Measurements from ENCODE around the gene AFF2.

Gene AFF2

DNA sequence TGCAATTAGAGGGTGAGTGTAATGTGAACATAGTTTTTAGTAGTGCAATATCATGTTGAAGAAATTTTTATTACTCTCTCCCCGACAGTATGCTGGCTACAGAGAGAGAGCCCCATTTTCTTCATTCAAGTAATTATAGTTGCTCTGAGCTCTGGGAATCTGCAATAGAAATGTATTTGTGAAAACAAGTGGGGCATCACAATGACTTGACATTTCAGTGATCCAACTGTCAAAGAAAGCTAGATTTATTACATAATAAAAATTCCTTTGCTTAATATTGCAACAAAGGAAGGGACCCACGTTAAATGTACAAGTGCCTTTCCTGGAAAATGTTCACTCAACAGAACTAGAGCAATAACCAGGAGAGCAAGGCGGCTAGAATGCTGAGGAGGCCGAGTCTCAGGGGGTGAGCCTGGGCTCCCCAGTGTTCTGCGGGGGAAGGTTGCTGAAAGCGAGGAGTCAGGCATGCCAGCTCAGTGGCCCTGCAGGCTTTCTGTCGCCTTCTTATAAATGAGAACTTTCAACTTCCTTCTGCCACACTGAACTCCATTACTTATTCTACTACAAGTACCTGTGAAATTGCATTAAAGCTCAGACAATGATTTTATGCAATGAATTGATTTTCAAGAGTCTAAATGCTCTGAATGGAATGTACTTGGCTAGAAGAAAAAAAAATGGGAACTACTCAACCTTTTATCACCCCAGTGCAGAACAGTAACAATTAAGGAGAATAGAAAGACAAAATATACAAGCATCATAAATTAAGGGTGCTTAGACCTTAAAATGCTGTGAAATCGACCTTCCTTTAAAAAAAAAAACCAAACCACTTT, 476.4 kb downstream of the AFF2 start:
- DNase-seq (ENCODE audit: low read depth): peak; percentile 23
- TF ChIP-seq, protein P1, sequence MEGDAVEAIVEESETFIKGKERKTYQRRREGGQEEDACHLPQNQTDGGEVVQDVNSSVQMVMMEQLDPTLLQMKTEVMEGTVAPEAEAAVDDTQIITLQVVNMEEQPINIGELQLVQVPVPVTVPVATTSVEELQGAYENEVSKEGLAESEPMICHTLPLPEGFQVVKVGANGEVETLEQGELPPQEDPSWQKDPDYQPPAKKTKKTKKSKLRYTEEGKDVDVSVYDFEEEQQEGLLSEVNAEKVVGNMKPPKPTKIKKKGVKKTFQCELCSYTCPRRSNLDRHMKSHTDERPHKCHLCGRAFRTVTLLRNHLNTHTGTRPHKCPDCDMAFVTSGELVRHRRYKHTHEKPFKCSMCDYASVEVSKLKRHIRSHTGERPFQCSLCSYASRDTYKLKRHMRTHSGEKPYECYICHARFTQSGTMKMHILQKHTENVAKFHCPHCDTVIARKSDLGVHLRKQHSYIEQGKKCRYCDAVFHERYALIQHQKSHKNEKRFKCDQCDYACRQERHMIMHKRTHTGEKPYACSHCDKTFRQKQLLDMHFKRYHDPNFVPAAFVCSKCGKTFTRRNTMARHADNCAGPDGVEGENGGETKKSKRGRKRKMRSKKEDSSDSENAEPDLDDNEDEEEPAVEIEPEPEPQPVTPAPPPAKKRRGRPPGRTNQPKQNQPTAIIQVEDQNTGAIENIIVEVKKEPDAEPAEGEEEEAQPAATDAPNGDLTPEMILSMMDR (conservative IDR thresholded peaks at IDR 0.05; ENCODE audit: low read length): no peak

DNA sequence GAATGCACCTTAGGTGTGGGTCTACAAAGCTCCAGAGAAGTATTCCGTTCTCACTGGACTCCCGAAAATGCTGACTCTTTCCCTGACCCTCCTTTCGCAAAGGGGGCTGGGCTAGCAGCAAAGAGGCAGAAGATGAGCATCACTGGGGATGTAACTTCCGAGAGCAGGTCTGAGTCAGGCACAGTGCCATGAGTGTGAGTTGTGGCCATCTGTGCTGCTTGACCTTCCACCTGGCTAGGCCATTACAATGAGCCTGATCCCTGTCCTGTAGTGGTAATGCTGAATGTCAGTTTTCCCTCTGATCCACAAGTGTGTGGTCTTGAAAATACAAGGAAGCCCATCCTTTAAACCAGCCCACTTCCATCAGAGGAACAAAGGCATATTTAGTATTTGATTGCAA, 479.4 kb downstream of the AFF2 start:
- TF ChIP-seq, protein P1 (conservative IDR thresholded peaks at IDR 0.05; ENCODE audit: low read length): no peak
- H3K4me3 ChIP-seq (ENCODE audit: low read length): no peak overlapping the region
- DNase-seq (ENCODE audit: low read depth): no peak

More for the DNA sequence above, 476.4 kb downstream of the AFF2 start:
- no peak overlapping the region for H3K4me3 ChIP-seq (ENCODE audit: low read length)

DNA sequence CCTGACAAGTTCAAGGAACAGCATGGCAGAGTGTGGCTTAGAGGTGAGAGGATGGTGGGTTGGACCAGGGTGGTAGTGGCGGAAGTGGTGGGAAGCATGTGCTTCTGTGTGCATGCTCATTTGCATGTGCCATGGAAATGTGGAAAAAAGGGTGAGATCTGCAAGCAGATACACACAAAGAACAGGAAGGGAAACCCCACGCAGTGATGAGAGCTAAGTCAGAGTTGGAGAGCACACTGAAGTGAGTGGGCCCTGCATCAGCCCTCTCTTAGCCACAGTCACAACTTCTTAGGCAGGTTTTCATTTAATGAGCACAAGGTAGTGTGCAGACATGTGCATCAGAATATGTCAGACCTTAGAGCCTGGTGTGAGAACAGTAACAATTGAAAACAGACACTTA, 483.8 kb downstream of the AFF2 start:
- no peak overlapping the region for H3K4me3 ChIP-seq (ENCODE audit: low read length)
- TF ChIP-seq, protein P1 (conservative IDR thresholded peaks at IDR 0.05; ENCODE audit: low read length): no peak
- DNase-seq (ENCODE audit: low read depth): no peak

DNA sequence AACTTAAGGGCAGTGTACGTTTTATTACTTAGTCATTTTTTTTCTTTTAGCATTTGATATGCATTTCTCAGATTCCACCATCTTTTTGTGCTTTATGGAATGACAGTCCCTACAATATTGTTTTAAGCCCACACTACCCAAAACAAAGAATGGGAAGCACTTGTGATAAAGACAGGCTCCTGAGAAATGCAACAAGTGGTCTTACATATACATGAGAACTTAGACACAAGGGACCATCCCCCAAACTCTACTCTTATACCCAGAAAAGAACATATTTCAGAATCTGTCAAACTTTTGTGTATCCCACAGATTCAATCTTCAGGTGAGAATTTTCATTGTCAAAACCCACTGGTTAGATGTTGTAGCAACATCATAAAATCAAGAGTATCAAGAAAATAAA, 491.1 kb downstream of the AFF2 start:
- TF ChIP-seq, protein P1 (conservative IDR thresholded peaks at IDR 0.05; ENCODE audit: low read length): no peak
- no peak for DNase-seq (ENCODE audit: low read depth)

DNA sequence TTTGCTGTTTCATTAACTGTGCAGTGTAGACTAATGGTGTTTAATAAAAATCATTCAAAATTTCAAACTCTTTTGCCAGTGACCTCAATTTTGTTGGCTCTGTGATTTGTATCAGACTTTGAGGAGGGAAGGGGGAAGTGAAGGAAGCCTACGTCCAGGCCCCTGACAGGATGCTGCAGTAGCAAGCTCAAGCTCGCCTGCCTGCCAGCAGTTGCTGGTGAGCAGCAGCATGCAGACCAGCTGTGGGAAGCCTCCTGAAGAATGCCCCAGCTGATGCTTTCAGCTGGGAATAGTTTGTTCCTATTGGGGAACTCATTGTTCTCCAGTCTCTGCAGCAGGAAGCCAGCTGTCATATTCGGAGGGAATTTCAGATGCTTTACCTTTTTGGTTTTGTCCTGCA, 495.2 kb downstream of the AFF2 start:
- no peak overlapping the region for H3K4me3 ChIP-seq (ENCODE audit: low read length)
- TF ChIP-seq, protein P1 (conservative IDR thresholded peaks at IDR 0.05; ENCODE audit: low read length): no peak
- DNase-seq (ENCODE audit: low read depth): no peak

More for the DNA sequence above, 491.1 kb downstream of the AFF2 start:
- H3K4me3 ChIP-seq (ENCODE audit: low read length): no peak overlapping the region

DNA sequence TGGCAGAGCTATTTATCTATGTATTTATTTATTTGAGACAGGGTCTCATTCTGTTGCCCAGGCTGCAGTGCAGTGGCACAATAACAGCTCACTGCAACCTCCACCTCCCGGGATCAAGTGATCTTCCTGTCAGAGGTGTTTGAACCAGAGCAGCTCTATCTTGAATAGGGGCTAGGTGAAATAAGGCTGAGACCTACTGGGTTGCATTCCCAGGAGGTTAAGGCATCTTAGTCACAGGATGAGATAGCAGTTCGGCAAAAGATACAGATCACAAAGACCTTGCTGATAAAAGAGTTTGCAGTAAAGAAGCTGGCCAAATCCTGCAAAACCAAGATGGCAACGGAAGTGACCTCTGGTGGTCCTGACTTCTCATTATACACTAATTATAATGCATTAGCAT, 501.9 kb downstream of the AFF2 start:
- TF ChIP-seq, protein P1 (conservative IDR thresholded peaks at IDR 0.05; ENCODE audit: low read length): no peak
- no peak for DNase-seq (ENCODE audit: low read depth)
- no peak overlapping the region for H3K4me3 ChIP-seq (ENCODE audit: low read length)
